Osteocyte (in vitro differentiated cells): Measurements from ENCODE around the gene WWTR1. TPM values are rescaled to one million over a fixed set of nuclear protein-coding genes. Genes with fewer than 3 reads are reported as not detected.

Source experiments
- DNase-seq: peaks from one replicate; pipeline ENCODE4 v3.0.0; 2021; ENCODE audit warnings: mixed read lengths; ENCODE audit not compliant: unreplicated experiment; ENCODE audit errors: extremely low spot score
- H3K27ac Mint-ChIP-seq: one replicate; pipeline ENCODE4 v1.8.0; 2021; ENCODE audit warnings: mild to moderate bottlenecking, mixed read lengths; ENCODE audit not compliant: unreplicated experiment
- H3K27me3 Mint-ChIP-seq: one replicate; pipeline ENCODE4 v1.8.0; 2021; ENCODE audit warnings: mixed read lengths; ENCODE audit not compliant: unreplicated experiment
- H3K36me3 Mint-ChIP-seq: one replicate; pipeline ENCODE4 v1.8.0; 2021; ENCODE audit warnings: mixed read lengths; ENCODE audit not compliant: unreplicated experiment
- H3K4me1 Mint-ChIP-seq: one replicate; pipeline ENCODE4 v1.8.0; 2021; ENCODE audit warnings: mixed read lengths; ENCODE audit not compliant: unreplicated experiment
- H3K4me3 Mint-ChIP-seq: one replicate; pipeline ENCODE4 v1.8.0; 2021; ENCODE audit warnings: mild to moderate bottlenecking, moderate library complexity, mixed read lengths; ENCODE audit not compliant: unreplicated experiment
- H3K9me3 Mint-ChIP-seq: one replicate; pipeline ENCODE4 v1.8.0; 2021; ENCODE audit warnings: mixed read lengths; ENCODE audit not compliant: unreplicated experiment
- CTCF ChIP-seq: fragments of 200-600 bp; sonication (generic); IDR thresholded peaks from 2 replicates; pipeline ENCODE4 v1.5.0; 2021; ENCODE audit warnings: antibody characterized with exemption, mild to moderate bottlenecking, moderate library complexity
- total RNA-seq: library from RNA; stranded (reverse); gene quantifications from 2 replicates; pipeline ENCODE4 v1.2.1, GENCODE V29; 2021

The WWTR1 gene
- total RNA-seq, 1 donor from 2014 or later: 120 TPM

GRCh38 chr3:149648525-149648924, 9.3 kb downstream of the WWTR1 start:
- TF ChIP-seq CTCF: no peak
- Mint-ChIP-seq H3K4me3 (no peak overlapping the region), H3K27ac (no peak overlapping the region), H3K36me3 (peaks cover 58% of the 10 kb centered on the region), H3K4me1 (peaks cover 52% of the 10 kb centered on the region), H3K9me3 (peaks cover 3% of the 10 kb centered on the region), H3K27me3 (no peaks in the 10 kb centered on the region)
- no peak for DNase-seq

- no peak for DNase-seq
- Mint-ChIP-seq H3K9me3 (peaks cover 3% of the 10 kb centered on the region), H3K4me1 (peaks cover 53% of the 10 kb centered on the region), H3K4me3 (no peak overlapping the region), H3K27me3 (no peaks in the 10 kb centered on the region), H3K27ac (no peak overlapping the region), H3K36me3 (peaks cover 55% of the 10 kb centered on the region)
- no peak for TF ChIP-seq CTCF
These were observed 10.0 kb downstream of the WWTR1 start for GRCh38 chr3:149647812-149648211.

- H3K9me3 Mint-ChIP-seq: peaks cover 3% of the 10 kb centered on the region
- no peak overlapping the region for H3K27ac Mint-ChIP-seq
- H3K36me3 Mint-ChIP-seq: peaks cover 54% of the 10 kb centered on the region
- no peak overlapping the region for H3K4me3 Mint-ChIP-seq
- H3K4me1 Mint-ChIP-seq: peaks cover 51% of the 10 kb centered on the region
- DNase-seq: no peak
- no peaks in the 10 kb centered on the region for H3K27me3 Mint-ChIP-seq
- no peak for TF ChIP-seq CTCF
These were observed 10.5 kb downstream of the WWTR1 start for GRCh38 chr3:149647285-149647684.

GRCh38 chr3:149646181-149646766, 11.6 kb downstream of the WWTR1 start:
- peaks cover 54% of the 10 kb centered on the region for H3K4me1 Mint-ChIP-seq
- TF ChIP-seq CTCF: no peak
- H3K9me3 Mint-ChIP-seq: peaks cover 3% of the 10 kb centered on the region
- H3K36me3 Mint-ChIP-seq: peaks cover 52% of the 10 kb centered on the region
- no peak for DNase-seq
- H3K4me3 Mint-ChIP-seq: no peak overlapping the region
- H3K27me3 Mint-ChIP-seq: no peaks in the 10 kb centered on the region
- no peak overlapping the region for H3K27ac Mint-ChIP-seq

DNA sequence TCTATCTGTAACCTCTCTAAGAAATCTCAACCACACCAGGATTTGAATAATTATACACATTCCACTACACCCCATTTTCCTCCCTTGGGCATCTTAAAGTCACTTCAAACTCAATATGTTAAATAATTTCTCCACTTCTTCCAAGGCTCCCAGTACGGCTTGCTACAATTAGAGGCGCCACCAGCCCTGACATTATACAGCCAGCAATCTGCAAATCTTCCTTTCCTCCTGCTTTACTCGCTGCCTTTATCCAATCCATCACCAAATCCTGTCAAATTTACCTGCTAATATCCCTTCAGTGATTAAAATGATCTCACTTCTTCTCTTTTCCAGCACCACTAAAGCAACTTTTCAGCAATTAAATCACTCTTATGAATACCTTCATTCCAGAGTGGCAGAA, 13.9 kb downstream of the WWTR1 start:
- peaks cover 59% of the 10 kb centered on the region for H3K4me1 Mint-ChIP-seq

More for the DNA sequence above, 13.9 kb downstream of the WWTR1 start:
- H3K4me3 Mint-ChIP-seq: no peak overlapping the region
- no peaks in the 10 kb centered on the region for H3K9me3 Mint-ChIP-seq
- peak overlapping the region; percentile 36 for H3K27ac Mint-ChIP-seq
- TF ChIP-seq CTCF: no peak
- no peak for DNase-seq
- no peaks in the 10 kb centered on the region for H3K27me3 Mint-ChIP-seq
- H3K36me3 Mint-ChIP-seq: peaks cover 40% of the 10 kb centered on the region
